Measurements from ENCODE around the gene HELQ. TPM values are rescaled to one million over a fixed set of nuclear protein-coding genes. Genes with fewer than 3 reads are reported as not detected.

HELQ gene
- total RNA-seq, 1 experiment from 2014 or later: 9.3 TPM

DNA sequence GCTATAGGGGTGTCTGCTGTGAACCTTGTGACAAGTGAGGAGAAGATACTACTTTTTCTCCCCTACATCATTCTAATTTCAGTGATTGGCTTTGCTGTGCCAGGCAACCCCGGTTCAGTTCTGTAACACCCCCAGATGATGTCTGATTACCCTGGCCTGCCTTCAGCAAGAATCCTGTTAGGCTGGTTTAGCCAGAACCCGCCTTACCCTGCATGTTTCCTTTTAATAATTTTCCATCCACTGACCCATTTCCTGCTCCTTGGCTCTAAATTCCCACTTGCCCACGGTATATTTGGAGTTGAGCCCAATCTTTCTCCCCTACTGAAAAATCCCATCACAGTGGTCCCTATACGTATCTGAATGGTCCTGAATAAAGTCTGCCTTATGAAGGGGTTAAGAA lies 74.5 kb downstream of the HELQ start:
- TF ChIP-seq REST (IDR thresholded peaks at IDR 0.05; ENCODE audit: insufficient read depth in 1 of 2, low read depth in 2 of 2, low read length in 1 of 2) (no peak), POLR2AphosphoS5 (IDR thresholded peaks at IDR 0.05; ENCODE audit: low read depth, low read length) (no peak), TCF7L2 (IDR thresholded peaks at IDR 0.05; ENCODE audit: low read depth, low read length) (no peak), CTCF (IDR thresholded peaks at IDR 0.05) (no peak)
- in situ Hi-C loops (cut with HindIII; ENCODE audit: low pct_unique_long_range_greater_than_20kb, low sequenced_read_pairs) (no loop called here), intact Hi-C loops (cut with micrococcal nuclease; ENCODE audit: unreplicated experiment) (no loop called here)
- ChIA-PET POLR2A (no interaction called here), CTCF (no interaction called here)
- no peaks in the 10 kb centered on the region; the same call in 1 of the 2 replicates for H3K9me3 ChIP-seq (ENCODE audit: control insufficient read depth, insufficient read depth, low read depth, low read length)
- H3K4me3 ChIP-seq (ENCODE audit: low read depth in 2 of 2, low read length in 2 of 2): no peak overlapping the region
- H3K4me1 ChIP-seq (ENCODE audit: control insufficient read depth, insufficient read depth, low read length): no peaks in the 10 kb centered on the region
- H3K36me3 ChIP-seq (ENCODE audit: control insufficient read depth, insufficient read depth, low read length): no peaks in the 10 kb centered on the region
- H3K27ac ChIP-seq (ENCODE audit: low read length): no peak overlapping the region
- no peaks in the 10 kb centered on the region for H3K27me3 ChIP-seq (ENCODE audit: control insufficient read depth, insufficient read depth, low read length)
- DNase-seq (ENCODE audit: low read depth, low spot score) (no peak), ATAC-seq (no peak)
- no TSS peak for BruUV-seq (replicated peaks)

- H3K27ac ChIP-seq (ENCODE audit: low read length): no peak overlapping the region
- no peaks in the 10 kb centered on the region for H3K27me3 ChIP-seq (ENCODE audit: control insufficient read depth, insufficient read depth, low read length)
- no peak for DNase-seq (ENCODE audit: low read depth, low spot score)
- in situ Hi-C loops (cut with HindIII; ENCODE audit: low pct_unique_long_range_greater_than_20kb, low sequenced_read_pairs) (no loop called here), intact Hi-C loops (cut with micrococcal nuclease; ENCODE audit: unreplicated experiment) (no loop called here)
- ChIA-PET CTCF (no interaction called here), POLR2A (no interaction called here)
- no peak for TF ChIP-seq SIN3A (IDR thresholded peaks at IDR 0.05; ENCODE audit: borderline replicate concordance, insufficient read depth, low read depth, low read length)
- TF ChIP-seq TCF7L2 (IDR thresholded peaks at IDR 0.05; ENCODE audit: low read depth, low read length): no peak
- TF ChIP-seq POLR2AphosphoS5 (IDR thresholded peaks at IDR 0.05; ENCODE audit: low read depth, low read length): no peak
- no peak for TF ChIP-seq CTCF (IDR thresholded peaks at IDR 0.05)
- TF ChIP-seq REST (IDR thresholded peaks at IDR 0.05; ENCODE audit: insufficient read depth in 1 of 2, low read depth in 2 of 2, low read length in 1 of 2): no peak
- H3K9me3 ChIP-seq (ENCODE audit: control insufficient read depth, insufficient read depth, low read depth, low read length): no peaks in the 10 kb centered on the region; the same call in 1 of the 2 replicates
- no peaks in the 10 kb centered on the region for H3K4me1 ChIP-seq (ENCODE audit: control insufficient read depth, insufficient read depth, low read length)
- BruUV-seq (replicated peaks): no TSS peak
- ATAC-seq: no peak
- H3K4me3 ChIP-seq (ENCODE audit: low read depth in 2 of 2, low read length in 2 of 2): no peak overlapping the region
- no peaks in the 10 kb centered on the region for H3K36me3 ChIP-seq (ENCODE audit: control insufficient read depth, insufficient read depth, low read length)
These were observed 77.2 kb downstream of the HELQ start for GRCh38 chr4:83378419-83378818.
